Activated CD4-positive, alpha-beta memory T cell treated with anti-CD3 and anti-CD28 coated beads for 36 hours (primary cell): Measurements from ENCODE around the gene TMEM9. TPM values are rescaled to one million over a fixed set of nuclear protein-coding genes. Genes with fewer than 3 reads are reported as not detected.

Experiments used
- CTCF ChIA-PET: fragments of 350-600 bp; sonication (Branson Sonifier 250); formaldehyde crosslinking; loops from one replicate; lab custom pipeline; 2021; ENCODE audit warnings: antibody characterized with exemption, inconsistent platforms; lab: Charles Lee
- POLR2A ChIA-PET: fragments of 350-600 bp; sonication (Branson Sonifier 250); formaldehyde crosslinking; loops from one replicate; lab custom pipeline; 2021; ENCODE audit warnings: antibody characterized with exemption; lab: Charles Lee
- DNase-seq: peaks from one replicate; pipeline ENCODE4 v3.0.0-alpha.2; 2020
- H3K27ac Mint-ChIP-seq: one replicate; pipeline ENCODE4 v1.8.0; 2021; ENCODE audit warnings: mixed read lengths
- H3K27me3 Mint-ChIP-seq: one replicate; pipeline ENCODE4 v1.8.0; 2021; ENCODE audit warnings: mixed read lengths
- H3K36me3 Mint-ChIP-seq: one replicate; pipeline ENCODE4 v1.8.0; 2021; ENCODE audit warnings: mixed read lengths
- H3K4me1 Mint-ChIP-seq: one replicate; pipeline ENCODE4 v1.8.0; 2021; ENCODE audit warnings: low read depth, mixed read lengths
- H3K4me3 Mint-ChIP-seq: one replicate; pipeline ENCODE4 v1.8.0; 2021; ENCODE audit warnings: mild to moderate bottlenecking, mixed read lengths
- H3K9me3 Mint-ChIP-seq: one replicate; pipeline ENCODE4 v1.8.0; 2021; ENCODE audit warnings: mixed read lengths
- intact Hi-C: fragments of 100-400 bp; cut with micrococcal nuclease; formaldehyde crosslinking; loops from one replicate; pipeline ENCODE4 v1.15.1; 2023
- total RNA-seq, 2 experiments: library from RNA; stranded (reverse); gene quantifications; one replicate each; pipeline ENCODE4 v1.2.3, GENCODE V29; 2021

Gene TMEM9
- total RNA-seq, 2 experiments from 2014 or later: 21.7 to 22.5 TPM

DNA sequence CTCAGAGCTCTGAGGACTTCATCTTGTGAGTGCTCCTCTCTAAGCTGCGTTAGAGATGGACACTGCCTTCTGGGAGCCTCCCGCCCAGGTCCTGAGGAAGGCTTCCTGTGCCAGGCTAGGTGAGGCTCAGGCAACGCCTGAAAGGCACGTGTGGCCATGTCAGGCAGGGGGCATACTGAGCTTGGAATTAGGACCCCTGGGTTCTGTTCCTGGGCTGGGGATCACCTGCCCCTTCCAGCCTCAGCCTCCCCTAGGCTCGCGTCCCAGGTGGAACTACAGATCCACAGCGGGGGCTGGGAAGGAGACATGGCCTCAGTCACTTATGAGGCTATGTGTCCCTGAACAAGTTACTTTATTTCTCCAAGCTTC lies 17.3 kb downstream of the TMEM9 start:
- Mint-ChIP-seq H3K4me1 (no peaks in the 10 kb centered on the region), H3K27ac (no peak overlapping the region), H3K4me3 (no peak overlapping the region), H3K27me3 (no peaks in the 10 kb centered on the region), H3K9me3 (no peaks in the 10 kb centered on the region), H3K36me3 (peaks cover 5% of the 10 kb centered on the region)
- no peak for DNase-seq
- POLR2A ChIA-PET: no interaction called here
- CTCF ChIA-PET: interaction anchor here (0.7 to 3.2 kb wide), 4 partner anchors 12 to 35 kb away, joined by 3 to 14 read pairs (median 7); no protein-coding TSS in a partner anchor
- intact Hi-C loops: no loop called here

- Mint-ChIP-seq H3K36me3 (peaks cover 3% of the 10 kb centered on the region), H3K27me3 (no peaks in the 10 kb centered on the region), H3K27ac (no peak overlapping the region), H3K4me3 (no peak overlapping the region), H3K9me3 (no peaks in the 10 kb centered on the region), H3K4me1 (no peaks in the 10 kb centered on the region)
- intact Hi-C loops: no loop called here
- ChIA-PET CTCF (interaction anchor here (0.7 to 3.2 kb wide), 4 partner anchors 13 to 35 kb away, joined by 3 to 14 read pairs (median 7); no protein-coding TSS in a partner anchor), POLR2A (no interaction called here)
- DNase-seq: no peak
Observed at GRCh38 chr1:201136355-201137023, 17.8 kb downstream of the TMEM9 start.

DNA sequence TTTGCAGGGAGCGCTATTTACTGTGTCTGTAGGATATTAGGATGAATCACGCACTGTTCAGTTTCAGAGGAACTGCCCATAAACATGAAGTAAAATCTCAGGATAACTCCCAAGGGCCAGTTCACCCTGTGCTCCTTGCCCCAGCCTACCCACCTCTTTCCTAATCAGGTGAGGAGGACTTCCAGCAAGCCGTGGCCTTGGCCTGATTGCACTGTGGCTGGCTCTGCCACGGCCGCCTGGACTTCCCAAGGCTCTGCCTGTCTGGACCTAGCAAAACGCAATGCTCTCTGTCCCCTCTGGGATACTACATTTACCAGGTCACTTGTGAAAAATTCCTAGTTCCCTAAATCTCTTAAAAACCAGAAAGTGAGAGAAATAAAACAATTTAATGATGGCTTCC lies 19.9 kb downstream of the TMEM9 start:
- no peak overlapping the region for H3K27ac Mint-ChIP-seq
- H3K4me1 Mint-ChIP-seq: no peaks in the 10 kb centered on the region
- no peak for DNase-seq
- ChIA-PET CTCF (no interaction called here), POLR2A (no interaction called here)
- intact Hi-C loops: no loop called here
- no peak overlapping the region for H3K4me3 Mint-ChIP-seq
- peaks cover 3% of the 10 kb centered on the region for H3K36me3 Mint-ChIP-seq
- H3K9me3 Mint-ChIP-seq: no peaks in the 10 kb centered on the region
- H3K27me3 Mint-ChIP-seq: no peaks in the 10 kb centered on the region

GRCh38 chr1:201131398-201131797 lies 22.9 kb downstream of the TMEM9 start:
- POLR2A ChIA-PET: no interaction called here
- Mint-ChIP-seq H3K27ac (no peak overlapping the region), H3K36me3 (peaks cover 3% of the 10 kb centered on the region), H3K9me3 (no peaks in the 10 kb centered on the region), H3K4me3 (no peak overlapping the region), H3K4me1 (no peaks in the 10 kb centered on the region), H3K27me3 (peaks cover 4% of the 10 kb centered on the region)
- intact Hi-C loops: no loop called here
- CTCF ChIA-PET: interaction anchor here (0.6 kb wide), 1 partner anchor 152 kb away, joined by 3 read pairs; no protein-coding TSS in a partner anchor
- no peak for DNase-seq

- Mint-ChIP-seq H3K4me3 (no peak overlapping the region), H3K27ac (no peak overlapping the region), H3K36me3 (no peaks in the 10 kb centered on the region), H3K9me3 (no peaks in the 10 kb centered on the region), H3K27me3 (peaks cover 9% of the 10 kb centered on the region), H3K4me1 (no peaks in the 10 kb centered on the region)
- ChIA-PET CTCF (interaction anchor here (1.5 kb wide), 1 partner anchor 10 kb away, joined by 7 read pairs; no protein-coding TSS in a partner anchor), POLR2A (no interaction called here)
- intact Hi-C loops: no loop called here
- no peak for DNase-seq
Observed at GRCh38 chr1:201128962-201129361, 25.3 kb downstream of the TMEM9 start.

DNA sequence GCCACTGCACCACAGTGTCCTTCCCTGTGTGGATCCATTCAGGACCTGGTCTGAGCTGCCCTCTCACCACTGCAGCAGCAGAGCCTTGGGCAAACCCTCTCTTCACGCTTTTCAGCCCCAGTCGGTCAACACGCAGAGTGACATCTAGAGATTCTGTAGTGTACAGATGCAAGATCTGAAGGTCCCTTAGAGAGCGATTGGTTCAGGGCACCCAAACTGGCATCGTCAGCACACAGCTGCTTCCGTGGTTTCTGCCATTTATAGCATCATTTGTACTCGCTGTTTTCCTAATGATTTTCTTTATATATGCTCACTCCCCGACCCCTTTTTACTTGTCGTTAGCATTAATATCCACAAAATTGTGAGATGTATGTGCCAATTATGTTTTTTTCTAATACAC lies 25.8 kb downstream of the TMEM9 start:
- peaks cover 9% of the 10 kb centered on the region for H3K27me3 Mint-ChIP-seq
- no peaks in the 10 kb centered on the region for H3K36me3 Mint-ChIP-seq
- ChIA-PET POLR2A (no interaction called here), CTCF (no interaction called here)
- DNase-seq: no peak
- no peaks in the 10 kb centered on the region for H3K9me3 Mint-ChIP-seq
- H3K27ac Mint-ChIP-seq: no peak overlapping the region
- H3K4me1 Mint-ChIP-seq: no peaks in the 10 kb centered on the region
- H3K4me3 Mint-ChIP-seq: no peak overlapping the region
- intact Hi-C loops: no loop called here

DNA sequence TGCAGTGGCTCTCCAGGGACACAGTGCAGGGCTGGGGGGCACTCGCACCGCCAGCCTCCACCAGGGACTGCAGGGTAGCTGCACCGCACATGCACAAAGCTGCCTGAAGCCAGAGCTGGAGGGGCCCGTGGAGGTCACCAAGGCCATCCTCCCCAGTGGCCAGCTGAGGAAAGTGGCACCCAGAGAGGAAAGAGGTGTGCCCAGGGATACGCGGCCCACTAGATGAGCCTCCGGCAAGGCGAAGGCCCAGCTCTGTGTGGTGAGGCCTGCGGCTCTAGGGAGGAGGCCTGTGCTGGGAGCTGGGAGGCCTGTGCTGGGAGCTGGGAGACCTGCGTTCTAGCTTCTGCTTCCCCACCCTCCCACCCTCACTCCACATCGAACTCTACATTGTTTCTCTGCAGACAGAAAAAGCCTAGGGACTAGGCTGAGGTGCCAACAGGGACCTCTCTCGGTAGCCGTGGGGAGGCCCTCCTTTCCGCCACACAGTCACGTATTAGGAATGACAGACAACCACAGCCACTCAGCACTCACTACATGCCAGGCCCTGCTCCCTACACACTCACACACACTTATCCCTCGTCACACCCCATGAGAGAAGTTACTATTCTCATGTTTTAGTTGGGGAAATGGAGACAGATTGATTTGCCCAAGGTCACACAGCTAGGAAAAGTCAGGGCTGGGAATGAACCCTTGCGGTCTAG lies 26.4 kb downstream of the TMEM9 start:
- Mint-ChIP-seq H3K36me3 (no peaks in the 10 kb centered on the region), H3K27me3 (peaks cover 9% of the 10 kb centered on the region), H3K4me3 (no peak overlapping the region), H3K9me3 (no peaks in the 10 kb centered on the region), H3K4me1 (no peaks in the 10 kb centered on the region), H3K27ac (no peak overlapping the region)
- no peak for DNase-seq
- intact Hi-C loops: no loop called here
- ChIA-PET POLR2A (no interaction called here), CTCF (no interaction called here)

- CTCF ChIA-PET: no interaction called here
- H3K4me1 Mint-ChIP-seq: no peaks in the 10 kb centered on the region
Observed at GRCh38 chr1:201126832-201127754, 27.2 kb downstream of the TMEM9 start, which contains the start of gene ASCL5. Gene ASCL5 (minus strand): TSS chr1:201127184. CDS start chr1:201115372, 11,812 bp downstream.

GRCh38 chr1:201126463-201126831 lies 27.8 kb downstream of the TMEM9 start:
- H3K27me3 Mint-ChIP-seq: peaks cover 9% of the 10 kb centered on the region
- H3K4me1 Mint-ChIP-seq: no peaks in the 10 kb centered on the region
- no peaks in the 10 kb centered on the region for H3K9me3 Mint-ChIP-seq
- H3K4me3 Mint-ChIP-seq: no peak overlapping the region
- no peak overlapping the region for H3K27ac Mint-ChIP-seq
- no peaks in the 10 kb centered on the region for H3K36me3 Mint-ChIP-seq
- POLR2A ChIA-PET: no interaction called here
- no peak for DNase-seq
- intact Hi-C loops: no loop called here
- CTCF ChIA-PET: no interaction called here

More at GRCh38 chr1:201126832-201127754, 27.2 kb downstream of the TMEM9 start, which contains the start of gene ASCL5:
- no peaks in the 10 kb centered on the region for H3K9me3 Mint-ChIP-seq
- POLR2A ChIA-PET: no interaction called here
- H3K36me3 Mint-ChIP-seq: no peaks in the 10 kb centered on the region
- intact Hi-C loops: no loop called here
- no peak within 1 kb of the TSS for H3K27ac Mint-ChIP-seq
- H3K4me3 Mint-ChIP-seq: no peak within 1 kb of the TSS
- no peak for DNase-seq
- H3K27me3 Mint-ChIP-seq: peaks cover 9% of the 10 kb centered on the region

DNA sequence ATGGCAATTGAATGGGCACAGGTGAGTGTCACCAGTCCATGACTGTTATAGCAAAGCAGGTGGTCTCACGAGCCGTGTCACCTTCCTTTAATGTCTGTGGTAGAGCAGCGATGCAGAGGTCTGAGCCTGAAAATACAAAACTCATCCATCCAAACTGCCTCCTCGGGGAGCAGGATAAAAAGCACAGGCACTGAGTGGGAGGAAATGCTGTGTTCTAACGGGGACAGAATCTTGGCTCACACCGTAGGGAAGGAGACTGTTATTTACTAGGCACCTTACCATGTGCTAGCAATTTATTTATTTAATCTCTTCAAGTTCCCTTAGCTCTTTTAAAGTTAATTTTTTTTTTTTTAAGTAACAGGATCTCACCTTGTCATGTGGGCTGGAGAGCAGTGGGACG lies 28.5 kb downstream of the TMEM9 start:
- no peaks in the 10 kb centered on the region for H3K4me1 Mint-ChIP-seq
- no peaks in the 10 kb centered on the region for H3K36me3 Mint-ChIP-seq
- no peak overlapping the region for H3K4me3 Mint-ChIP-seq
- intact Hi-C loops: no loop called here
- peaks cover 9% of the 10 kb centered on the region for H3K27me3 Mint-ChIP-seq
- no peak for DNase-seq
- ChIA-PET CTCF (no interaction called here), POLR2A (no interaction called here)
- H3K9me3 Mint-ChIP-seq: no peaks in the 10 kb centered on the region
- H3K27ac Mint-ChIP-seq: no peak overlapping the region

DNA sequence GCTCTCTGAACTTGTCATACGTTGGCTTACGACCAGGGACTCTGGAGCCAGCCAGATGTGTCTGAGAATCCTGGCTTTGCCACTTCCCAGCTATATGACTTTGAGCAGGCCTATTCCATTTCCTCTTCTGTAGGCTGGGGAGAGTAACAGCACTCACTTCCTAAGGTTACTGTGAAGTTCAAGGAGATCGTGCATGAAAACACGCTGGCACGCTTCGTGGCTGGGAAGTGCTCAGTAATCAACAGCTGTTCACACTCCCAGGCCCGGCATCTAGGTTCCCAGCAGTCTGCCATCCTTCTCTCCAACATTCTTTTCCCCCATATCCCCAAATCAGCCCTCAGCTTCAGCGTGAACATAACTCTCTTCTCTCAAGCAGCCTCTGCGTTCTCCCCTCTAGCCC lies 29.3 kb downstream of the TMEM9 start:
- Mint-ChIP-seq H3K27ac (no peak overlapping the region), H3K9me3 (no peaks in the 10 kb centered on the region), H3K4me1 (peaks cover 1% of the 10 kb centered on the region), H3K4me3 (no peak overlapping the region), H3K27me3 (peaks cover 9% of the 10 kb centered on the region), H3K36me3 (no peaks in the 10 kb centered on the region)
- POLR2A ChIA-PET: no interaction called here
- CTCF ChIA-PET: no interaction called here
- no peak for DNase-seq
- intact Hi-C loops: no loop called here

DNA sequence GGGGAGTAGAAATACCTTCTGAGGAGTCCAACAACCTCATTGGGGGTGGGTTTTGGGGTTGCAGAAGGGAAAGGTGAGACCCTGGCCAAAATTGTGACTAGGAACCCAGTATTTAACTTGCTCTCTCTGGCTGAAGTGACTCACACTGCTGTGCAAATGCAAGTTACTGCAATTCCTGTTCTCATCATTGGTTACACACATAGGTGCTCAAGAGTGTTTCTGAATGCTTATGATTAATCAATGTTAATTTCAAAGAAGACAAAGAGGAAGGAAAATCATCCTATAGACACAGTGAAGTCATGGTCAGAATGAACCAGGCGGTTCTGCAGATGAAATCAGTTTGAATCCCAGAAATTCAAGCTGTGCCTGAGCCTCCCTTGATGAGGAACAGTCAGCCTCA lies 30.4 kb downstream of the TMEM9 start:
- Mint-ChIP-seq H3K4me3 (no peak overlapping the region), H3K4me1 (peaks cover 5% of the 10 kb centered on the region), H3K9me3 (no peaks in the 10 kb centered on the region), H3K27ac (no peak overlapping the region), H3K36me3 (no peaks in the 10 kb centered on the region), H3K27me3 (peaks cover 9% of the 10 kb centered on the region)
- DNase-seq: no peak
- intact Hi-C loops: no loop called here
- ChIA-PET CTCF (no interaction called here), POLR2A (no interaction called here)
